ENCODE results near the gene CCM2.
"Not testable (repeated sequence)": the region's sequence is repeated elsewhere in the genome, so short reads cannot be mapped to it uniquely, and the experiment has no call there.

CCM2 gene

GRCh38 chr7:45001826-45002225 lies 1.8 kb downstream of the CCM2 start:
- DNase-seq: no peak

GRCh38 chr7:45003789-45004188 lies 3.8 kb downstream of the CCM2 start:
- DNase-seq: no peak

- DNase-seq: no peak
Measured at GRCh38 chr7:45007106-45007505, 7.1 kb downstream of the CCM2 start.

- no peak for DNase-seq
Measured at GRCh38 chr7:45007571-45008328, 7.7 kb downstream of the CCM2 start.

GRCh38 chr7:45013465-45013967 lies 13.5 kb downstream of the CCM2 start:
- no peak for DNase-seq

GRCh38 chr7:45015313-45015712 lies 15.3 kb downstream of the CCM2 start:
- DNase-seq: no peak

- no peak for DNase-seq
Measured at GRCh38 chr7:45017253-45017652, 17.3 kb downstream of the CCM2 start.

GRCh38 chr7:45020915-45021314 lies 20.9 kb downstream of the CCM2 start:
- DNase-seq: no peak

- DNase-seq: peak; percentile 63
Measured at GRCh38 chr7:45021604-45022296, 21.7 kb downstream of the CCM2 start.

- DNase-seq: no peak
Measured at GRCh38 chr7:45024126-45024744, 24.2 kb downstream of the CCM2 start.

- DNase-seq: not testable (repeated sequence)
Measured at GRCh38 chr7:45025473-45025872, 25.5 kb downstream of the CCM2 start.

- DNase-seq: no peak
Measured at GRCh38 chr7:45026013-45026412, 26.0 kb downstream of the CCM2 start.

GRCh38 chr7:45026984-45027773 lies 27.2 kb downstream of the CCM2 start:
- no peak for DNase-seq

- DNase-seq: no peak
Measured at GRCh38 chr7:45027774-45028114, 27.7 kb downstream of the CCM2 start.

- no peak for DNase-seq
Measured at GRCh38 chr7:45028138-45028919, 28.3 kb downstream of the CCM2 start.

GRCh38 chr7:45028920-45029344 lies 28.9 kb downstream of the CCM2 start:
- DNase-seq: no peak

GRCh38 chr7:45031829-45032228 lies 31.8 kb downstream of the CCM2 start:
- no peak for DNase-seq

- no peak for DNase-seq
Measured at GRCh38 chr7:45032421-45032820, 32.4 kb downstream of the CCM2 start.

GRCh38 chr7:45033261-45033930 lies 33.4 kb downstream of the CCM2 start:
- no peak for DNase-seq

- DNase-seq: no peak
Measured at GRCh38 chr7:45033931-45034290, 33.9 kb downstream of the CCM2 start.

GRCh38 chr7:45034710-45035109 lies 34.7 kb downstream of the CCM2 start:
- DNase-seq: not testable (repeated sequence)

GRCh38 chr7:45035371-45035770 lies 35.4 kb downstream of the CCM2 start:
- no peak for DNase-seq

Data from NCI-H2171 (cell line).